Measurements from ENCODE around the gene PPIP5K1. TPM values are rescaled to one million over a fixed set of nuclear protein-coding genes. Genes with fewer than 3 reads are reported as not detected.

The PPIP5K1 gene
- total and polyA plus RNA-seq, 8 donors: 4.0 to 160 (median 49.2) TPM

- H3K27me3 ChIP-seq: no peaks in the 10 kb centered on the region
- intact Hi-C loops (cut with DNase I; ENCODE audit: low total_unique reads): no loop called here
- no peak for TF ChIP-seq EP300 (IDR thresholded peaks at IDR 0.05)
- no peak for TF ChIP-seq POLR2AphosphoS5 (IDR thresholded peaks at IDR 0.05)
- TF ChIP-seq CTCF (IDR thresholded peaks at IDR 0.05): no peak
- TF ChIP-seq POLR2A (IDR thresholded peaks at IDR 0.05): no peak
- WGBS, 5 donors: 45 to 77% (median 71%) methylated on average over 9 of the region's 9 CpGs
- H3K4me3 ChIP-seq: peak overlapping the region in 2 of 4 donors; percentile 7 to 53
- peak overlapping the region; percentile 22 to 82 (median 81) for H3K27ac ChIP-seq
- H3K4me1 ChIP-seq: peaks cover 21 to 33% (median 28%) of the 10 kb centered on the region in 4 donors
- no peaks in the 10 kb centered on the region for H3K36me3 ChIP-seq
- no peaks in the 10 kb centered on the region for H3K9me3 ChIP-seq
- no peak for DNase-seq
Measured at GRCh38 chr15:43508991-43509659, 80.9 kb downstream of the PPIP5K1 start.

- peak overlapping the region in 1 of 5 donors; percentile 82 for H3K27ac ChIP-seq
- intact Hi-C loops (cut with DNase I; ENCODE audit: low total_unique reads): no loop called here
Measured at GRCh38 chr15:43508421-43508820, 81.6 kb downstream of the PPIP5K1 start.

DNA sequence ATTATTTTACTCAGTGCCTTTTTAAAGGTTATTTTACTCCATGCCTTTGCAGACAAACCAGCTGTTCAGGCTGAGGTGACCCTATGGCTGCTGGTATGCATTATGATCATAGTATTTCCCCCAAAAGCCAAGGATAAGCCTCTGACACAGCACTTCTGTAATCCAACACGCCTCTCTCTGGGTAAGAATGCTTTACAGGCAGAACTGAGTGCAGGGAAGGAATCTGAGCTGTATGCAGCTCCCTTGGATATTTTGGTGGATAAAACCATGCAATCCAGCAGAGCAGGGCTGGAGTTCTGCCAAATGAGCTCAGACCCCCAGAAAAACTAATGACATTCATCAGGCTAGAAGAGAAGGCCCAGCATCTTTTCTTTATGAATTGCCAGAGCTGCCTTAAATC, 84.3 kb downstream of the PPIP5K1 start:
- peak in 1 of 2 donors; percentile 77 for DNase-seq
- Histone ChIP-seq H3K9me3 (no peaks in the 10 kb centered on the region), H3K36me3 (no peaks in the 10 kb centered on the region), H3K27ac (no peak overlapping the region), H3K4me3 (no peak overlapping the region), H3K4me1 (peaks cover 12 to 22% (median 20%) of the 10 kb centered on the region in 4 donors), H3K27me3 (no peaks in the 10 kb centered on the region)
- no peak for TF ChIP-seq CTCF (IDR thresholded peaks at IDR 0.05)
- no peak for TF ChIP-seq POLR2A (IDR thresholded peaks at IDR 0.05)
- TF ChIP-seq POLR2AphosphoS5 (IDR thresholded peaks at IDR 0.05): no peak
- no peak for TF ChIP-seq EP300 (IDR thresholded peaks at IDR 0.05)
- intact Hi-C loops (cut with DNase I; ENCODE audit: low total_unique reads): no loop called here
- WGBS, 5 donors: 57 to 74% (median 65%) methylated on average over 1 of the region's 1 CpG

More at GRCh38 chr15:43508421-43508820, 81.6 kb downstream of the PPIP5K1 start:
- Histone ChIP-seq H3K9me3 (no peaks in the 10 kb centered on the region), H3K27me3 (no peaks in the 10 kb centered on the region), H3K4me1 (peaks cover 21 to 33% (median 28%) of the 10 kb centered on the region in 4 donors), H3K4me3 (no peak overlapping the region), H3K36me3 (no peaks in the 10 kb centered on the region)
- no peak for DNase-seq
- 67 to 88% (median 77%) methylated on average over 1 of the region's 1 CpG for WGBS, 5 donors
- TF ChIP-seq POLR2A (IDR thresholded peaks at IDR 0.05) (no peak), CTCF (IDR thresholded peaks at IDR 0.05) (no peak), EP300 (IDR thresholded peaks at IDR 0.05) (no peak), POLR2AphosphoS5 (IDR thresholded peaks at IDR 0.05) (no peak)

GRCh38 chr15:43499635-43500034, 90.4 kb downstream of the PPIP5K1 start:
- intact Hi-C loops (cut with DNase I; ENCODE audit: low total_unique reads): no loop called here
- DNase-seq: no peak
- 90 to 94% (median 91%) methylated on average over 1 of the region's 1 CpG for WGBS, 5 donors

More at GRCh38 chr15:43499635-43500034, 90.4 kb downstream of the PPIP5K1 start:
- Histone ChIP-seq H3K27ac (no peak overlapping the region), H3K36me3 (no peaks in the 10 kb centered on the region), H3K4me3 (no peak overlapping the region), H3K4me1 (no peaks in the 10 kb centered on the region), H3K27me3 (no peaks in the 10 kb centered on the region), H3K9me3 (no peaks in the 10 kb centered on the region)
- TF ChIP-seq POLR2A (IDR thresholded peaks at IDR 0.05) (no peak), EP300 (IDR thresholded peaks at IDR 0.05) (no peak), POLR2AphosphoS5 (IDR thresholded peaks at IDR 0.05) (no peak), CTCF (IDR thresholded peaks at IDR 0.05) (no peak)
